KMS-11 (cell line): Measurements from ENCODE around the gene CDC7.

ENCODE experiments used
- H2AFZ ChIP-seq: fragments of 200-600 bp; sonication (generic); 2 replicates; pipeline ENCODE4 v1.6.1; 2016; ENCODE audit warnings: antibody characterized with exemption, mixed run types, low read depth
- H3K27ac ChIP-seq: fragments of 200-600 bp; sonication (generic); 2 replicates; pipeline ENCODE4 v1.6.1; 2016; ENCODE audit warnings: mild to moderate bottlenecking, mixed run types
- H3K27me3 ChIP-seq: fragments of 200-600 bp; sonication (generic); 2 replicates; pipeline ENCODE4 v1.6.1; 2017; ENCODE audit warnings: mild to moderate bottlenecking, low read depth, mixed run types, moderate library complexity; ENCODE audit not compliant: insufficient read depth
- H3K36me3 ChIP-seq: fragments of 200-600 bp; sonication (generic); 2 replicates; pipeline ENCODE4 v1.6.1; 2017; ENCODE audit warnings: mild to moderate bottlenecking, mixed run types; ENCODE audit not compliant: insufficient read depth
- H3K4me1 ChIP-seq: fragments of 200-600 bp; sonication (generic); 2 replicates; pipeline ENCODE4 v1.6.1; 2016; ENCODE audit warnings: mild to moderate bottlenecking, low read depth, mixed run types; ENCODE audit not compliant: poor library complexity, severe bottlenecking
- H3K4me2 ChIP-seq: fragments of 200-600 bp; sonication (generic); 2 replicates; pipeline ENCODE4 v1.7.0; 2016; ENCODE audit warnings: mild to moderate bottlenecking, mixed run types
- H3K4me3 ChIP-seq: fragments of 200-600 bp; sonication (generic); IDR thresholded peaks from 2 replicates; pipeline ENCODE4 v1.6.1; 2017; ENCODE audit warnings: low read depth, low read length, mixed read lengths; ENCODE audit not compliant: insufficient read depth
- H3K79me2 ChIP-seq: fragments of 200-600 bp; sonication (generic); 2 replicates; pipeline ENCODE4 v1.6.1; 2016; ENCODE audit warnings: low read depth, mixed run types; ENCODE audit not compliant: insufficient read depth
- H3K9ac ChIP-seq: fragments of 200-600 bp; sonication (generic); 2 replicates; pipeline ENCODE4 v1.6.1; 2016; ENCODE audit warnings: mild to moderate bottlenecking, mixed run types
- H4K20me1 ChIP-seq: fragments of 200-600 bp; sonication (generic); 2 replicates; pipeline ENCODE4 v1.6.1; 2016; ENCODE audit warnings: mild to moderate bottlenecking, mixed run types; ENCODE audit not compliant: insufficient read depth
- CTCF ChIP-seq: fragments of 200-600 bp; sonication (generic); conservative IDR thresholded peaks from 2 replicates; pipeline ENCODE4 v1.6.1; 2017; ENCODE audit warnings: low read depth, mild to moderate bottlenecking, antibody characterized with exemption, low read length, moderate library complexity, mixed read lengths

Gene CDC7

DNA sequence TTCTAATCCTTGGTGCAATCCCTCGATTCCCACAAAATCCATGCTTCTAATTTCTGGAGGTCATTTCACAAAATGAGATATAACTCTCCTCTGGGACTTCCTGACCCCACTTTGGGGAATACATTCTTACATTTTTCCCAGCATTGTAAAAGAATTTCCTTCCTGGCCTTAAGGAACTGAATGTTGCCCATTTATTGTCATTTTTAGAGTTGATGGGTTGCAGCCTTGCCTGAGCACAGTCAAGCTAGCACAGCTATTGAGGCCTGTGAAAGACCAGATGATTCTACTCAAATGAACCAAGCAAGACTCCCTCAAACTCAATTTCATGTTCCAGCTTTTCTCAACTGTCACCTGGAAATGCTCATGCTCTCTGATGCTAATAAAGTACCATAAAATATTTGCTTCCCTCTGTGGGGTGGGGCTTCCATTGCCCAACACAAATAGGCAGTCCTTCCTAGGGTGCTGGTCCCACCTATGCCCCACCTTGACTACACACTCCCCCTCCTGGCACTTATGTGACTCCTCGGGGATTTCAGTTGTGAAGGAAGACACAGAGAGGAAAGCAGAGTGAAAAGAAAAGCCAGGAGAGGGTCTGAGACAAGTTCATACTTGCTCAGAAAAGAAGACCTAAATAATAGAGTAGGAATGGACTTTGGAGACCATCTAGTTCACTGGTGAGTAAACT, 24.0 kb upstream of the CDC7 start:
- H3K27me3 ChIP-seq, result no peaks in the 10 kb centered on the region
- H3K27ac ChIP-seq, result no peak overlapping the region
- H3K36me3 ChIP-seq, result no peaks in the 10 kb centered on the region
- H4K20me1 ChIP-seq, result no peaks in the 10 kb centered on the region
- no peak overlapping the region for H3K4me2 ChIP-seq
- H3K79me2 ChIP-seq, result no peaks in the 10 kb centered on the region
- no peak overlapping the region for H3K9ac ChIP-seq
- no peak overlapping the region for H2AFZ ChIP-seq
- H3K4me1 ChIP-seq, result no peaks in the 10 kb centered on the region
- TF ChIP-seq CTCF, result no peak
- H3K4me3 ChIP-seq, result no peak overlapping the region

- no peaks in the 10 kb centered on the region for H3K27me3 ChIP-seq
- TF ChIP-seq CTCF, result no peak
- no peaks in the 10 kb centered on the region for H4K20me1 ChIP-seq
- H3K79me2 ChIP-seq, result no peaks in the 10 kb centered on the region
- no peak overlapping the region for H3K4me3 ChIP-seq
- no peak overlapping the region for H3K4me2 ChIP-seq
- H3K9ac ChIP-seq, result no peak overlapping the region
- H3K27ac ChIP-seq, result no peak overlapping the region
- H3K36me3 ChIP-seq, result no peaks in the 10 kb centered on the region
- H2AFZ ChIP-seq, result no peak overlapping the region
- no peaks in the 10 kb centered on the region for H3K4me1 ChIP-seq
These were observed 13.2 kb upstream of the CDC7 start for GRCh38 chr1:91487469-91487868.

DNA sequence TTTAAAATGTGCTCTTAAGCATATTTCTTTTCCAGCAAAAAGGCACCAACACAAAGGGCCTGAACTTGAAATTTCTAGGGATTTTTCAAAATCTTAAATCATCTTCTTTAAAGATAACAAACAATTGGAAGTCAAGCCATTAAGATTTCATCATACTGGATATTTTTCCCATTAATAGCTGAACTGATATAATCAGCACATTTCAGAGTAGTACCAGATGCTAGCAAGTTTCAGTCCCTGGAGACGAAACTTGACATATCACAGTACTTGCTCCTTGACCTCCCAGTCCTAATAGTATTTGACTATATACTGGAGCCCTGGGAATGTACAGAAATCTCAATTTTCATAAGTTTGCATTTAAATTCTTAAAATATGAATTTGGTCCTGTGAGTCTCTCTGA, 10.2 kb upstream of the CDC7 start:
- H3K4me3 ChIP-seq, result no peak overlapping the region
- H3K4me1 ChIP-seq, result no peaks in the 10 kb centered on the region
- no peaks in the 10 kb centered on the region for H3K36me3 ChIP-seq
- no peaks in the 10 kb centered on the region for H3K27me3 ChIP-seq
- H4K20me1 ChIP-seq, result no peaks in the 10 kb centered on the region
- no peak overlapping the region for H3K9ac ChIP-seq
- no peak for TF ChIP-seq CTCF
- no peak overlapping the region for H3K27ac ChIP-seq
- H3K4me2 ChIP-seq, result no peak overlapping the region
- H2AFZ ChIP-seq, result no peak overlapping the region
- no peaks in the 10 kb centered on the region for H3K79me2 ChIP-seq

- no peak for TF ChIP-seq CTCF
- no peaks in the 10 kb centered on the region for H3K27me3 ChIP-seq
- H3K36me3 ChIP-seq, result no peaks in the 10 kb centered on the region
- peaks cover 9% of the 10 kb centered on the region; the same call in 1 of the 2 replicates for H3K79me2 ChIP-seq
- no peak overlapping the region for H3K4me3 ChIP-seq
- H3K4me2 ChIP-seq, result no peak overlapping the region
- peaks cover 11% of the 10 kb centered on the region for H3K4me1 ChIP-seq
- no peak overlapping the region for H2AFZ ChIP-seq
- H4K20me1 ChIP-seq, result no peaks in the 10 kb centered on the region
- H3K9ac ChIP-seq, result no peak overlapping the region
- no peak overlapping the region for H3K27ac ChIP-seq
These were observed 2.6 kb upstream of the CDC7 start for GRCh38 chr1:91498035-91498434.
